Neural progenitor cell (in vitro differentiated cells): ENCODE measurements around the gene SCN8A. TPM values are rescaled to one million over a fixed set of nuclear protein-coding genes. Genes with fewer than 3 reads are reported as not detected.

Source experiments
- DNase-seq: peaks from one replicate; pipeline ENCODE4 v3.0.0-alpha.2; 2016; ENCODE audit warnings: low spot score
- H2AFZ ChIP-seq: fragments of 200-600 bp; sonication (generic); replicated peaks from 2 replicates; pipeline ENCODE4 v1.6.1; 2016; ENCODE audit warnings: antibody characterized with exemption
- H3F3A ChIP-seq: fragments of 200-600 bp; sonication (generic); 2 replicates; pipeline ENCODE4 v1.6.1; 2016; ENCODE audit warnings: antibody characterized with exemption, low read depth
- H3K27ac ChIP-seq: fragments of 200-600 bp; sonication (generic); 2 replicates; pipeline ENCODE4 v1.5.1; 2016; ENCODE audit warnings: mild to moderate bottlenecking
- H3K27me3 ChIP-seq: fragments of 200-600 bp; sonication (generic); 2 replicates; pipeline ENCODE4 v1.6.1; 2016; ENCODE audit warnings: mild to moderate bottlenecking, moderate library complexity
- H3K36me3 ChIP-seq: fragments of 200-600 bp; sonication (generic); 2 replicates; pipeline ENCODE4 v1.5.1; 2016
- H3K4me1 ChIP-seq: fragments of 200-600 bp; sonication (generic); 2 replicates; pipeline ENCODE4 v1.6.1; 2016; ENCODE audit warnings: mixed run types
- H3K4me2 ChIP-seq: fragments of 200-600 bp; sonication (generic); 2 replicates; pipeline ENCODE4 v1.6.1; 2016
- H3K4me3 ChIP-seq: fragments of 200-600 bp; sonication (generic); 2 replicates; pipeline ENCODE4 v1.5.1; 2016
- H3K79me2 ChIP-seq: fragments of 200-600 bp; sonication (generic); 2 replicates; pipeline ENCODE4 v1.6.1; 2016; ENCODE audit warnings: low read depth
- H3K9ac ChIP-seq: fragments of 200-600 bp; sonication (generic); 2 replicates; pipeline ENCODE4 v1.6.1; 2016
- H3K9me3 ChIP-seq: fragments of 200-600 bp; sonication (generic); 2 replicates; pipeline ENCODE4 v1.5.1; 2016; ENCODE audit warnings: low read depth
- H4K20me1 ChIP-seq: fragments of 200-600 bp; sonication (generic); 2 replicates; pipeline ENCODE4 v1.6.1; 2016; ENCODE audit warnings: low read depth
- H3K27ac Mint-ChIP-seq: 3 replicates; pipeline ENCODE4 v1.8.0; 2021; ENCODE audit warnings: mixed read lengths
- H3K27me3 Mint-ChIP-seq: 2 replicates; pipeline ENCODE4 v1.8.0; 2022; ENCODE audit warnings: low read depth, mild to moderate bottlenecking, inconsistent platforms, moderate library complexity, mixed read lengths; ENCODE audit not compliant: insufficient read depth
- H3K36me3 Mint-ChIP-seq: 3 replicates; pipeline ENCODE4 v1.8.0; 2021; ENCODE audit warnings: mixed read lengths
- H3K4me1 Mint-ChIP-seq: 3 replicates; pipeline ENCODE4 v1.8.0; 2021; ENCODE audit warnings: mixed read lengths
- H3K4me3 Mint-ChIP-seq: 3 replicates; pipeline ENCODE4 v1.8.0; 2021; ENCODE audit warnings: mild to moderate bottlenecking, moderate library complexity, mixed read lengths
- H3K9me3 Mint-ChIP-seq: 3 replicates; pipeline ENCODE4 v1.8.0; 2020; ENCODE audit warnings: mixed read lengths
- CTCF ChIP-seq: fragments of 200-600 bp; sonication (generic); IDR thresholded peaks from 2 replicates; pipeline ENCODE4 v1.5.1; 2017; ENCODE audit warnings: antibody characterized with exemption, mild to moderate bottlenecking
- EZH2 ChIP-seq: fragments of 200-600 bp; sonication (generic); IDR thresholded peaks from 2 replicates; pipeline ENCODE4 v1.6.1; 2017; ENCODE audit warnings: antibody characterized with exemption, mild to moderate bottlenecking, moderate library complexity
- EZH2phosphoT487 ChIP-seq: fragments of 200-600 bp; sonication (generic); IDR thresholded peaks from 2 replicates; pipeline ENCODE4 v1.6.1; 2017; ENCODE audit warnings: antibody characterized with exemption
- total RNA-seq: library from RNA; depleted of rRNA; stranded (reverse); fragments of >200 nt; gene quantifications from 2 replicates; pipeline ENCODE4 v1.2.3, GENCODE V29; 2015; ENCODE audit warnings: low replicate concordance

Gene SCN8A
- total RNA-seq, 1 donor from 2014 or later: 14.2 TPM

- H3K36me3 ChIP-seq: no peaks in the 10 kb centered on the region
- Mint-ChIP-seq H3K36me3 (no peaks in the 10 kb centered on the region), H3K27me3 (peaks cover 21% of the 10 kb centered on the region), H3K4me3 (peak overlapping the region; percentile 95), H3K4me1 (peaks cover 38% of the 10 kb centered on the region), H3K9me3 (no peaks in the 10 kb centered on the region), H3K27ac (no peak overlapping the region)
- no peaks in the 10 kb centered on the region for H3K9me3 ChIP-seq
- peak overlapping the region; percentile 99 for H3K4me3 ChIP-seq
- H3F3A ChIP-seq: peaks cover 20% of the 10 kb centered on the region
- no peak overlapping the region for H2AFZ ChIP-seq
- H4K20me1 ChIP-seq: peaks cover 52% of the 10 kb centered on the region
- TF ChIP-seq EZH2phosphoT487: no peak
- H3K4me2 ChIP-seq: peak overlapping the region; percentile 85
- peaks cover 5% of the 10 kb centered on the region for H3K4me1 ChIP-seq
- no peak overlapping the region for H3K9ac ChIP-seq
- peaks cover 16% of the 10 kb centered on the region for H3K27me3 ChIP-seq
- no peak overlapping the region for H3K27ac ChIP-seq
- H3K79me2 ChIP-seq: peaks cover 50% of the 10 kb centered on the region
- peak; percentile 23 for DNase-seq
Observed at GRCh38 chr12:51592034-51592705, 1.1 kb downstream of the SCN8A start.

GRCh38 chr12:51593021-51593420 lies 2.0 kb downstream of the SCN8A start:
- H3K4me3 Mint-ChIP-seq: peak overlapping the region; percentile 95
- H3K4me1 Mint-ChIP-seq: peaks cover 40% of the 10 kb centered on the region
- Histone ChIP-seq H4K20me1 (peaks cover 57% of the 10 kb centered on the region), H3F3A (peaks cover 20% of the 10 kb centered on the region), H2AFZ (no peak overlapping the region), H3K27ac (no peak overlapping the region), H3K4me2 (peak overlapping the region; percentile 85), H3K4me3 (no peak overlapping the region), H3K36me3 (no peaks in the 10 kb centered on the region), H3K79me2 (peaks cover 58% of the 10 kb centered on the region), H3K27me3 (peaks cover 16% of the 10 kb centered on the region), H3K9ac (no peak overlapping the region), H3K9me3 (no peaks in the 10 kb centered on the region), H3K4me1 (peaks cover 5% of the 10 kb centered on the region)
- peaks cover 21% of the 10 kb centered on the region for H3K27me3 Mint-ChIP-seq
- DNase-seq: no peak
- H3K9me3 Mint-ChIP-seq: no peaks in the 10 kb centered on the region
- no peak overlapping the region for H3K27ac Mint-ChIP-seq
- no peaks in the 10 kb centered on the region for H3K36me3 Mint-ChIP-seq
- TF ChIP-seq EZH2phosphoT487: no peak
- TF ChIP-seq EZH2: no peak
- no peak for TF ChIP-seq CTCF

- H3K36me3 ChIP-seq: no peaks in the 10 kb centered on the region
- DNase-seq: peak; percentile 73
- no peak overlapping the region for H3K4me3 ChIP-seq
- Mint-ChIP-seq H3K9me3 (no peaks in the 10 kb centered on the region), H3K4me3 (peak overlapping the region; percentile 95), H3K27me3 (peaks cover 21% of the 10 kb centered on the region), H3K4me1 (peaks cover 41% of the 10 kb centered on the region), H3K36me3 (no peaks in the 10 kb centered on the region), H3K27ac (no peak overlapping the region)
- TF ChIP-seq CTCF: no peak
- TF ChIP-seq EZH2: no peak
- no peak for TF ChIP-seq EZH2phosphoT487
- H4K20me1 ChIP-seq: peaks cover 61% of the 10 kb centered on the region
- peaks cover 5% of the 10 kb centered on the region for H3K4me1 ChIP-seq
- no peak overlapping the region for H2AFZ ChIP-seq
- H3K79me2 ChIP-seq: peaks cover 64% of the 10 kb centered on the region
- H3K27ac ChIP-seq: no peak overlapping the region
- H3K4me2 ChIP-seq: no peak overlapping the region
- H3K9me3 ChIP-seq: no peaks in the 10 kb centered on the region
- no peak overlapping the region for H3K9ac ChIP-seq
- H3K27me3 ChIP-seq: peaks cover 16% of the 10 kb centered on the region
- peaks cover 20% of the 10 kb centered on the region for H3F3A ChIP-seq
Observed at GRCh38 chr12:51593539-51593938, 2.5 kb downstream of the SCN8A start.

GRCh38 chr12:51598156-51598555 lies 7.1 kb downstream of the SCN8A start:
- H3K27me3 Mint-ChIP-seq: no peaks in the 10 kb centered on the region

More at GRCh38 chr12:51598156-51598555, 7.1 kb downstream of the SCN8A start:
- TF ChIP-seq EZH2: no peak
- TF ChIP-seq CTCF: no peak
- no peak for TF ChIP-seq EZH2phosphoT487
- DNase-seq: no peak
- Histone ChIP-seq H3K27me3 (no peaks in the 10 kb centered on the region), H3K9me3 (no peaks in the 10 kb centered on the region), H3K4me3 (no peak overlapping the region), H3K4me2 (no peak overlapping the region), H3F3A (no peaks in the 10 kb centered on the region), H3K36me3 (no peaks in the 10 kb centered on the region), H2AFZ (no peak overlapping the region), H3K27ac (no peak overlapping the region), H3K9ac (no peak overlapping the region), H3K79me2 (peaks cover 96% of the 10 kb centered on the region), H3K4me1 (peaks cover 20% of the 10 kb centered on the region), H4K20me1 (peaks cover 90% of the 10 kb centered on the region)
- H3K4me3 Mint-ChIP-seq: no peak overlapping the region
- no peaks in the 10 kb centered on the region for H3K36me3 Mint-ChIP-seq
- H3K4me1 Mint-ChIP-seq: peaks cover 23% of the 10 kb centered on the region
- H3K27ac Mint-ChIP-seq: no peak overlapping the region
- H3K9me3 Mint-ChIP-seq: no peaks in the 10 kb centered on the region
